Measurements from ENCODE around the gene TGM6.

The TGM6 gene

GRCh38 chr20:2380601-2381000 lies at the start of gene TGM6:
TGM6 (plus strand) TSS chr20:2380901; CDS start chr20:2380969, 68 bp downstream.
- no peak for DNase-seq (ENCODE audit: low read depth)

- no peak for DNase-seq (ENCODE audit: low read depth)
Observed at GRCh38 chr20:2331106-2331505, 49.6 kb upstream of the TGM6 start.

GRCh38 chr20:2331901-2332565 lies 48.7 kb upstream of the TGM6 start:
- no peak for DNase-seq (ENCODE audit: low read depth)

- no peak for DNase-seq (ENCODE audit: low read depth)
Observed at GRCh38 chr20:2332711-2333110, 48.0 kb upstream of the TGM6 start.

GRCh38 chr20:2333821-2334220 lies 46.9 kb upstream of the TGM6 start:
- no peak for DNase-seq (ENCODE audit: low read depth)

- DNase-seq (ENCODE audit: low read depth), result no peak
Observed at GRCh38 chr20:2335096-2335870, 45.4 kb upstream of the TGM6 start.

- DNase-seq (ENCODE audit: low read depth), result no peak
Observed at GRCh38 chr20:2336471-2336870, 44.2 kb upstream of the TGM6 start.

GRCh38 chr20:2337142-2337541 lies 43.6 kb upstream of the TGM6 start:
- DNase-seq (ENCODE audit: low read depth), result no peak

GRCh38 chr20:2338411-2339066 lies 42.2 kb upstream of the TGM6 start:
- no peak for DNase-seq (ENCODE audit: low read depth)

GRCh38 chr20:2340136-2340535 lies 40.6 kb upstream of the TGM6 start:
- no peak for DNase-seq (ENCODE audit: low read depth)

- no peak for DNase-seq (ENCODE audit: low read depth)
Observed at GRCh38 chr20:2340823-2341222, 39.9 kb upstream of the TGM6 start.

GRCh38 chr20:2341336-2341735 lies 39.4 kb upstream of the TGM6 start:
- DNase-seq (ENCODE audit: low read depth), result no peak

- DNase-seq (ENCODE audit: low read depth), result no peak
Observed at GRCh38 chr20:2342243-2342642, 38.5 kb upstream of the TGM6 start.

- DNase-seq (ENCODE audit: low read depth), result no peak
Observed at GRCh38 chr20:2346188-2346587, 34.5 kb upstream of the TGM6 start.

GRCh38 chr20:2348336-2348735 lies 32.4 kb upstream of the TGM6 start:
- no peak for DNase-seq (ENCODE audit: low read depth)

GRCh38 chr20:2349801-2350200 lies 30.9 kb upstream of the TGM6 start:
- no peak for DNase-seq (ENCODE audit: low read depth)

GRCh38 chr20:2350606-2351005 lies 30.1 kb upstream of the TGM6 start:
- no peak for DNase-seq (ENCODE audit: low read depth)

GRCh38 chr20:2353231-2353630 lies 27.5 kb upstream of the TGM6 start:
- no peak for DNase-seq (ENCODE audit: low read depth)

GRCh38 chr20:2357114-2357513 lies 23.6 kb upstream of the TGM6 start:
- DNase-seq (ENCODE audit: low read depth), result no peak

- DNase-seq (ENCODE audit: low read depth), result no peak
Observed at GRCh38 chr20:2358006-2358405, 22.7 kb upstream of the TGM6 start.

- DNase-seq (ENCODE audit: low read depth), result no peak
Observed at GRCh38 chr20:2361035-2361593, 19.6 kb upstream of the TGM6 start.

GRCh38 chr20:2363187-2363586 lies 17.5 kb upstream of the TGM6 start:
- DNase-seq (ENCODE audit: low read depth), result no peak

- DNase-seq (ENCODE audit: low read depth), result no peak
Observed at GRCh38 chr20:2363587-2363986, 17.1 kb upstream of the TGM6 start.
